H1 (cell line): ENCODE data around the gene CCDC8. TPM values are rescaled to one million over a fixed set of nuclear protein-coding genes. Genes with fewer than 3 reads are reported as not detected.

Experiments
- CTCF ChIA-PET: fragments of 300-600 bp; sonication (Branson Sonifier 250); formaldehyde crosslinking; loops from one replicate; lab custom pipeline; 2021; ENCODE audit not compliant: partially characterized antibody; lab: Charles Lee
- POLR2A ChIA-PET: fragments of 300-600 bp; sonication (Branson Sonifier 250); formaldehyde crosslinking; loops from one replicate; lab custom pipeline; 2021; ENCODE audit warnings: inconsistent platforms; ENCODE audit not compliant: partially characterized antibody; lab: Charles Lee
- DNase-seq, 2 experiments: peaks; one replicate each; pipeline versions ENCODE4 v3.0.0 to v3.0.0-alpha.2; 2010 to 2022; ENCODE audit warnings: low spot score in 2 of 2, low read depth in 1 of 2, mixed read lengths in 1 of 2
- FAIRE-seq: peaks from 2 replicates; lab custom pipeline; 2011; peaks lifted over from hg19 to GRCh38; lab: Jason Lieb, UNC
- H2AFZ ChIP-seq: 2 replicates; pipeline ENCODE4 v1.8.1; 2012; ENCODE audit warnings: low read length, inconsistent platforms
- H2AK5ac ChIP-seq: 2 replicates; pipeline ENCODE4 v1.6.1; 2013; ENCODE audit warnings: low read depth, low read length
- H2BK120ac ChIP-seq: replicated peaks from 2 replicates; pipeline ENCODE3; 2013; ENCODE audit warnings: low read depth, low read length, inconsistent platforms
- H2BK12ac ChIP-seq: 2 replicates; pipeline ENCODE4 v1.6.1; 2013; ENCODE audit warnings: low read depth, low read length
- H2BK15ac ChIP-seq: 2 replicates; pipeline ENCODE4 v1.6.1; 2013; ENCODE audit warnings: low read length
- H2BK20ac ChIP-seq: 2 replicates; pipeline ENCODE4 v1.6.1; 2013; ENCODE audit warnings: low read length
- H2BK5ac ChIP-seq: 2 replicates; pipeline ENCODE4 v1.6.1; 2013; ENCODE audit warnings: low read depth, low read length
- H3K14ac ChIP-seq: 2 replicates; pipeline ENCODE4 v1.6.1; 2013; ENCODE audit warnings: inconsistent platforms; ENCODE audit not compliant: insufficient read length
- H3K18ac ChIP-seq: 2 replicates; pipeline ENCODE4 v1.6.1; 2013; ENCODE audit warnings: low read length; ENCODE audit errors: extremely low read depth
- H3K23ac ChIP-seq: 2 replicates; pipeline ENCODE4 v1.6.1; 2013; ENCODE audit warnings: inconsistent platforms; ENCODE audit not compliant: insufficient read length
- H3K23me2 ChIP-seq: 2 replicates; pipeline ENCODE4 v1.6.1; 2013; ENCODE audit warnings: low read depth, low read length
- H3K27ac ChIP-seq: 2 replicates; pipeline ENCODE4 v1.6.1; 2011; ENCODE audit warnings: low read depth, low read length, inconsistent platforms
- H3K27me3 ChIP-seq, 4 experiments: replicated peaks in 1 of 4; 1 replicate in 1 of 4; 2 replicates in 3 of 4; pipeline versions ENCODE4 v1.6.1 to v1.8.1; 2011 to 2013; ENCODE audit warnings: low read length in 3 of 4, mild to moderate bottlenecking in 3 of 4, inconsistent platforms in 2 of 4, mixed read lengths in 2 of 4, moderate library complexity in 1 of 4; ENCODE audit not compliant: control insufficient read depth in 3 of 4, insufficient read depth in 3 of 4; ENCODE audit errors: extremely low read depth in 1 of 4
- H3K36me3 ChIP-seq, 4 experiments: 2 replicates each; pipeline versions ENCODE4 v1.6.1 to v1.8.1; 2011 to 2013; ENCODE audit warnings: mild to moderate bottlenecking in 4 of 4, low read length in 3 of 4, moderate library complexity in 2 of 4, control low read depth in 1 of 4, inconsistent platforms in 1 of 4; ENCODE audit not compliant: insufficient read depth in 4 of 4, control insufficient read depth in 2 of 4
- H3K4ac ChIP-seq: replicated peaks from 2 replicates; pipeline ENCODE3; 2013; ENCODE audit warnings: low read length, low read depth, mixed read lengths, inconsistent platforms; ENCODE audit not compliant: insufficient read length
- H3K4me1 ChIP-seq, 4 experiments: replicated peaks in 1 of 4; 1 replicate in 1 of 4; 2 replicates in 3 of 4; pipeline versions ENCODE4 v1.6.1 to v1.8.1; 2011 to 2013; ENCODE audit warnings: low read length in 3 of 4, inconsistent platforms in 2 of 4, mixed read lengths in 1 of 4; ENCODE audit not compliant: insufficient read depth in 4 of 4, control insufficient read depth in 3 of 4
- H3K4me2 ChIP-seq, 2 experiments: 2 replicates each; pipeline versions ENCODE4 v1.6.1 to v1.8.1; 2011 to 2013; ENCODE audit warnings: low read depth in 2 of 2, low read length in 2 of 2, control low read depth in 1 of 2, inconsistent platforms in 1 of 2, mild to moderate bottlenecking in 1 of 2; ENCODE audit not compliant: insufficient read depth in 1 of 2
- H3K4me3 ChIP-seq, 4 experiments: fragments of 200-600, 300-600 bp in 1 of 4; sonication (generic), shearing (Covaris generic), sonication (Bioruptor Twin) in 1 of 4; 2 replicates each; pipeline versions ENCODE4 v1.5.1 to v1.8.1; 2011 to 2016; ENCODE audit warnings: low read length in 4 of 4, low read depth in 3 of 4, control low read depth in 2 of 4, inconsistent platforms in 2 of 4, mild to moderate bottlenecking in 2 of 4, mixed read lengths in 1 of 4, moderate library complexity in 1 of 4; ENCODE audit not compliant: insufficient read depth in 2 of 4; ENCODE audit errors: extremely low read depth in 1 of 4
- H3K56ac ChIP-seq: replicated peaks from 2 replicates; pipeline ENCODE3; 2013; ENCODE audit warnings: low read depth, mild to moderate bottlenecking, mixed read lengths, low read length, inconsistent platforms; ENCODE audit not compliant: insufficient read length
- H3K79me1 ChIP-seq: 2 replicates; pipeline ENCODE4 v1.6.1; 2013; ENCODE audit warnings: low read depth, low read length, control low read depth
- H3K79me2 ChIP-seq, 2 experiments: 2 replicates each; pipeline versions ENCODE4 v1.6.1 to v1.8.1; 2012 to 2013; ENCODE audit warnings: low read length in 2 of 2, mild to moderate bottlenecking in 2 of 2, inconsistent platforms in 1 of 2; ENCODE audit not compliant: insufficient read depth in 2 of 2, control insufficient read depth in 1 of 2
- H3K9ac ChIP-seq, 4 experiments: replicated peaks in 1 of 4; 1 replicate in 1 of 4; 2 replicates in 3 of 4; pipeline versions ENCODE4 v1.6.1 to v1.8.1; 2011 to 2013; ENCODE audit warnings: low read depth in 3 of 4, low read length in 3 of 4, control low read depth in 2 of 4, mild to moderate bottlenecking in 2 of 4, moderate library complexity in 2 of 4, inconsistent platforms in 1 of 4; ENCODE audit errors: extremely low read depth in 1 of 4
- H3K9me3 ChIP-seq, 2 experiments: 2 replicates each; pipeline versions ENCODE4 v1.6.1 to v1.8.1; 2012 to 2013; ENCODE audit warnings: mild to moderate bottlenecking in 2 of 2, moderate library complexity in 2 of 2, control low read depth in 1 of 2, inconsistent platforms in 1 of 2, low read depth in 1 of 2, low read length in 1 of 2, mixed read lengths in 1 of 2; ENCODE audit not compliant: insufficient read depth in 2 of 2
- H4K20me1 ChIP-seq, 2 experiments: replicated peaks in 1 of 2; 2 replicates each; pipeline versions ENCODE3 to v1.8.1; 2011 to 2013; ENCODE audit warnings: inconsistent platforms in 2 of 2, low read length in 2 of 2, mild to moderate bottlenecking in 1 of 2; ENCODE audit not compliant: insufficient read depth in 2 of 2, control insufficient read depth in 1 of 2
- H4K5ac ChIP-seq: 2 replicates; pipeline ENCODE4 v1.6.1; 2013; ENCODE audit warnings: low read length, low read depth, mixed read lengths, inconsistent platforms; ENCODE audit not compliant: insufficient read length
- H4K8ac ChIP-seq: 2 replicates; pipeline ENCODE4 v1.8.0; 2013; ENCODE audit warnings: mild to moderate bottlenecking, moderate library complexity, low read length, inconsistent platforms; ENCODE audit not compliant: insufficient read depth; ENCODE audit errors: extremely low read depth
- H4K91ac ChIP-seq: replicated peaks from 2 replicates; pipeline ENCODE3; 2013; ENCODE audit warnings: low read length, mixed read lengths, inconsistent platforms; ENCODE audit not compliant: insufficient read length
- ASH2L ChIP-seq: fragments of 200-600, 300-600 bp; sonication (generic); IDR thresholded peaks from one replicate; pipeline ENCODE4 v1.7.1; 2017; ENCODE audit warnings: low read length
- CREB1 ChIP-seq: IDR thresholded peaks from 2 replicates; pipeline ENCODE4 v1.6.1; 2012; ENCODE audit warnings: inconsistent platforms
- RAD21 ChIP-seq, 2 experiments: IDR thresholded peaks in 1 of 2; conservative IDR thresholded peaks in 1 of 2; 2 replicates each; pipeline ENCODE4 v1.6.1; 2011; ENCODE audit warnings: low read depth in 2 of 2, low read length in 2 of 2, improper control_type of control experiment in 1 of 2, inconsistent platforms in 1 of 2, mild to moderate bottlenecking in 1 of 2, moderate library complexity in 1 of 2
- SIN3A ChIP-seq, 2 experiments: IDR thresholded peaks in 1 of 2; conservative IDR thresholded peaks in 1 of 2; 2 replicates each; pipeline ENCODE4 v1.6.1; 2011 to 2012; ENCODE audit warnings: low read length in 2 of 2, improper control_type of control experiment in 1 of 2, low read depth in 1 of 2, mild to moderate bottlenecking in 1 of 2
- SIX5 ChIP-seq: IDR thresholded peaks from 2 replicates; pipeline ENCODE4 v1.6.1; 2011; ENCODE audit warnings: mild to moderate bottlenecking, low read depth, low read length
- SRF ChIP-seq: IDR thresholded peaks from 2 replicates; pipeline ENCODE4 v1.6.1; 2011; ENCODE audit warnings: mild to moderate bottlenecking, low read depth, low read length, moderate library complexity
- TBP ChIP-seq: IDR thresholded peaks from 2 replicates; pipeline ENCODE4 v1.6.1; 2011; ENCODE audit warnings: low read depth, low read length, improper control_type of control experiment
- TEAD4 ChIP-seq: IDR thresholded peaks from 2 replicates; pipeline ENCODE4 v1.6.1; 2012; ENCODE audit warnings: low read depth, low read length, inconsistent platforms, mixed read lengths
- WGBS, 2 experiments: shearing (Covaris generic) in 1 of 2; methylation state at CpG; one replicate each; pipeline versions ENCODE4 v1.1.6 to v1.1.7; 2013 to 2015; ENCODE audit warnings: low lambda C conversion rate in 2 of 2, mixed read lengths in 2 of 2, inconsistent platforms in 1 of 2, low coverage in 1 of 2, missing lambda C conversion rate in 1 of 2; ENCODE audit not compliant: insufficient replicate concordance in 2 of 2, insufficient coverage in 1 of 2, insufficient read length in 1 of 2; ENCODE audit errors: extremely low coverage in 1 of 2, missing lambda C conversion rate in 1 of 2; 5-methylcytosine and 5-hydroxymethylcytosine counted together
- polyA plus RNA-seq, 7 experiments: library from polyadenylated mRNA; depleted of rRNA in 3 of 7; stranded (reverse) in 5 of 7; unstranded in 2 of 7; fragments of >200 nt in 5 of 7; fragments of 200-250 nt in 2 of 7; gene quantifications; 1 replicate in 5 of 7; 2 replicates in 1 of 7; 4 replicates in 1 of 7; pipeline versions ENCODE4 v1.2.1 to v1.2.3, GENCODE V29; 2011 to 2013; ENCODE audit warnings: missing spikeins in 2 of 7, mixed read lengths in 2 of 7
- total RNA-seq: library from RNA; stranded (reverse); fragmentation: NEBNext Ultra II Directional; extraction: Animal tissue kit (Norgen Biotek cat#: 25700); gene quantifications from 2 replicates; pipeline ENCODE4 v1.2.1, GENCODE V29; 2021
- TF ChIP-seq, protein P1 (sequence below), 3 experiments: IDR thresholded peaks; 1 replicate in 2 of 3; 2 replicates in 1 of 3; pipeline versions ENCODE4 v1.5.1 to v1.6.1; 2011; ENCODE audit warnings: low read length in 3 of 3, mild to moderate bottlenecking in 3 of 3, inconsistent platforms in 2 of 3, low read depth in 1 of 3, moderate library complexity in 1 of 3; ENCODE audit not compliant: insufficient read depth in 1 of 3; ENCODE audit errors: control extremely low read depth in 1 of 3

The CCDC8 gene
- total and polyA plus RNA-seq, 2 of the 8 experiments (the other 6 are each of a cell fraction or from before 2014, with no cell fraction given), result 4.9 to 13.6 TPM

DNA sequence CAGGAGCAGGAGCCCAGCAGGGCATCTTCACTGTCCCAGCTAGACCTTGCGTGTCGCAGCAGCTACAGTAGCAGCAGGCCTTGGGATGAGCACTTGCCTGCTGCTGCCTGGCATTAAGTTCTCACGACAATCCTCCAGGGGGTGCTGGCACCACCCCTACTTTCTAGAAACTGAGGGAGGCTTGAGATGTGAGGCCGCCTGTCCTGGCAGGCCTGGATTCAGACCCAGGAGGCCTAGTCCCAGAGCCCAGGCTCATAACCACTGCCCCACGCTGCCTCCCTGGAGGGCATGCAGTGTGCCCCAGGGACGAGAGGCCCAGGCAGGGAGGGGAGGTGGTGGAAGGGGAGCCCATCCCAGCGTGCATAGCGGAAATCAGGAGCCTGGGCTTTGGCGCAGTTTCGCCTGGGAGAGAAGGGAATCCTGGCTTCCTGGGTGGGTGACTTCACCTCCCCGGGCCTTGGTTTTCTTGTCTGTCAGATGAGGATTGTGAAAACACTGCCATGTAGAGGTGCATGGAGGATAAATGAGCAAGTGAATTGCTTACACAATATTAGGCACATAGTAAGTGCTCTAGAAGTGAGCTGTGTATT is 40.4 kb downstream of the CCDC8 start:
- peak overlapping the region; percentile 81 for H3K27ac ChIP-seq
- H3K23ac ChIP-seq, result no peak overlapping the region
- peak; percentile 57 for FAIRE-seq
- peak overlapping the region; percentile 82 for H2BK20ac ChIP-seq
- H2AK5ac ChIP-seq, result peak overlapping the region; percentile 93; the same call in 1 of the 2 replicates
- H3K18ac ChIP-seq, result peak overlapping the region; percentile 99
- ChIA-PET CTCF (interaction anchor here (0.9 to 7.5 kb wide), 17 partner anchors 9 to 356 kb away, joined by 3 to 58 read pairs (median 8); partner anchors contain the start of gene PPP5C), POLR2A (interaction anchor here (1.1 to 2.4 kb wide), 8 partner anchors 9 to 119 kb away, joined by 3 to 15 read pairs (median 4); no protein-coding TSS in a partner anchor)
- peaks cover 10% of the 10 kb centered on the region for H3K79me1 ChIP-seq
- WGBS, 2 experiments, result 35% methylated on average over 11 of the region's 11 CpGs; no CpG with 5 or more reads in 1 of the 2 experiments
- H3K4me3 ChIP-seq, result peak overlapping the region in 3 of 4 experiments; percentile 3 to 27 (median 5); a peak in 4 of 8 replicates
- H2BK5ac ChIP-seq, result peak overlapping the region; percentile 98
- peaks cover 3 to 10% of the 10 kb centered on the region in 2 experiments for H4K20me1 ChIP-seq
- H3K56ac ChIP-seq, result no peak overlapping the region
- peak overlapping the region; percentile 84 for H2BK15ac ChIP-seq
- peak in 1 of 2 experiments; percentile 74 for DNase-seq
- no peak overlapping the region for H4K8ac ChIP-seq
- H4K91ac ChIP-seq, result peak overlapping the region; percentile 87
- no peaks in the 10 kb centered on the region for H3K9me3 ChIP-seq
- H4K5ac ChIP-seq, result peak overlapping the region; percentile 18
- no peak overlapping the region for H3K14ac ChIP-seq
- peaks cover 14 to 30% (median 21%) of the 10 kb centered on the region in 4 experiments for H3K4me1 ChIP-seq
- H3K27me3 ChIP-seq, result no peaks in the 10 kb centered on the region
- H3K9ac ChIP-seq, result peak overlapping the region in 3 of 4 experiments; percentile 14 to 52 (median 31); a peak in 5 of 7 replicates
- peak overlapping the region; percentile 59 to 73 for H3K4me2 ChIP-seq
- H3K4ac ChIP-seq, result peak overlapping the region; percentile 62
- H3K79me2 ChIP-seq, result peaks cover 3 to 44% of the 10 kb centered on the region in 2 experiments; a peak in 3 of 4 replicates
- H2AFZ ChIP-seq, result no peak overlapping the region
- no peak overlapping the region for H2BK120ac ChIP-seq
- peaks cover 9 to 28% (median 25%) of the 10 kb centered on the region in 4 experiments for H3K36me3 ChIP-seq
- H2BK12ac ChIP-seq, result peak overlapping the region; percentile 97; the same call in 1 of the 2 replicates
- no peaks in the 10 kb centered on the region for H3K23me2 ChIP-seq
- no peak for TF ChIP-seq TEAD4
- 0 out of 4 replicates have a peak, but pooled peaks of 1 of the 2 experiments have one; percentile 58 for TF ChIP-seq SIN3A (conservative IDR thresholded peaks at IDR 0.05 in 1 of 2, IDR thresholded peaks at IDR 0.05 in 1 of 2; ENCODE audit: low read depth in 1 of 2, low read length in 2 of 2)
- TF ChIP-seq RAD21 (IDR thresholded peaks at IDR 0.05 in 1 of 2, conservative IDR thresholded peaks at IDR 0.05 in 1 of 2; ENCODE audit: low read depth in 2 of 2, low read length in 2 of 2), result peak in 1 of 2 experiments; percentile 48; a peak in 2 of 4 replicates
- no peak for TF ChIP-seq SRF
- TF ChIP-seq ASH2L, result peak; percentile 6
- TF ChIP-seq CREB1, result no peak
- 0 out of 2 replicates have a peak, but pooled peaks have one; percentile 15 for TF ChIP-seq TBP
- TF ChIP-seq, protein P1, sequence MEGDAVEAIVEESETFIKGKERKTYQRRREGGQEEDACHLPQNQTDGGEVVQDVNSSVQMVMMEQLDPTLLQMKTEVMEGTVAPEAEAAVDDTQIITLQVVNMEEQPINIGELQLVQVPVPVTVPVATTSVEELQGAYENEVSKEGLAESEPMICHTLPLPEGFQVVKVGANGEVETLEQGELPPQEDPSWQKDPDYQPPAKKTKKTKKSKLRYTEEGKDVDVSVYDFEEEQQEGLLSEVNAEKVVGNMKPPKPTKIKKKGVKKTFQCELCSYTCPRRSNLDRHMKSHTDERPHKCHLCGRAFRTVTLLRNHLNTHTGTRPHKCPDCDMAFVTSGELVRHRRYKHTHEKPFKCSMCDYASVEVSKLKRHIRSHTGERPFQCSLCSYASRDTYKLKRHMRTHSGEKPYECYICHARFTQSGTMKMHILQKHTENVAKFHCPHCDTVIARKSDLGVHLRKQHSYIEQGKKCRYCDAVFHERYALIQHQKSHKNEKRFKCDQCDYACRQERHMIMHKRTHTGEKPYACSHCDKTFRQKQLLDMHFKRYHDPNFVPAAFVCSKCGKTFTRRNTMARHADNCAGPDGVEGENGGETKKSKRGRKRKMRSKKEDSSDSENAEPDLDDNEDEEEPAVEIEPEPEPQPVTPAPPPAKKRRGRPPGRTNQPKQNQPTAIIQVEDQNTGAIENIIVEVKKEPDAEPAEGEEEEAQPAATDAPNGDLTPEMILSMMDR (IDR thresholded peaks at IDR 0.05; ENCODE audit: control extremely low read depth in 1 of 3, insufficient read depth in 1 of 3, low read depth in 1 of 3, low read length in 3 of 3), result peak; percentile 64 to 73 (median 71)
- TF ChIP-seq SIX5, result no peak
